ENCODE data around the gene POLE3.
"Not testable (repeated sequence)": the region's sequence is repeated elsewhere in the genome, so short reads cannot be mapped to it uniquely, and the experiment has no call there.

The POLE3 gene

GRCh38 chr9:113401027-113401792, 9.3 kb downstream of the POLE3 start, which contains the start of gene ALAD:
Gene ALAD, minus strand, starts transcription at chr9:113401284. Its CDS starts 7,725 bp downstream, at chr9:113393559.
- peak; percentile 100 for DNase-seq

GRCh38 chr9:113399646-113400200, 10.8 kb downstream of the POLE3 start:
- DNase-seq = no peak

GRCh38 chr9:113398796-113399195, 11.7 kb downstream of the POLE3 start:
- DNase-seq = no peak

GRCh38 chr9:113397203-113397631, 13.3 kb downstream of the POLE3 start:
- no peak for DNase-seq

DNA sequence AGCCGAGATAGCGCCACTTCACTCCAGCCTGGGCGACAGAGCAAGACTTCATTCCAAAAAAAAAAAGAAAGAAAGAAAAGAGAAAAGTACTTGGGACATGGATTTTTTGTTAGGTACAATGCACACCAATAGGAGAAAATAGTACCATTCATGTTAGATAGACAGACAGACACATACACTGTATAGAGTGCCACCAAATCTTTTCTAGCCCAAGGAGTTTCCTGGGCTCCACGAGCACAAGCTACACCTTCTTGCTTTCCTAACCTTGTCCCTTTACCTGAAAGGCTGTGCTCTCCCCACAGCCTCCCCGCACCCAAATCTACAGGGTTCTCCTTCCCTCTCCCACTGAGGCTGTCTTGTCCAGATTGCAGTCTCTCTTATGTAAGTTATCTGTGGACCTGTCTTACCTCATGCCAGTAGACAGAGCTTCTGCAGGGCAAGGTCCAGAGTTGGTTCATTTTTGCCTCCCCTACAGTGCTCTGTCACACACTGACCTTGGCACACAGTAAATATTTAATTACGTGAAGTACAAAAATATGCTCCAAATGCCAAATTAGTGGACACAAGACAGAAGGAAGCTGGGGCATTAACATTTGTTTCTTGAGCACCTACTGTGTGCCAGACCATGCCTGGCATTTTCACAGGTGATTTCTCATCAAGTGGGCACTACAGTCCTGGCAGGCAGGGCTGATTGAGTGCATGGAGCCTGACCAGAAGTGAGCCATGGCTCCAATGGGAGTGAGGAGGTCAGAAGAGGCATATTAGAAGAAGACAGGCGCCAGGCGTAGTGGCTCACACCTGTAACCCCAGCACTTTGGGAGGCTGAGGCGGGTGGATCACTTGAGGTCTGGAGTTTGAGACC, 15.2 kb downstream of the POLE3 start:
- no peak for DNase-seq

GRCh38 chr9:113393281-113393680, 17.2 kb downstream of the POLE3 start:
- no peak for DNase-seq

DNA sequence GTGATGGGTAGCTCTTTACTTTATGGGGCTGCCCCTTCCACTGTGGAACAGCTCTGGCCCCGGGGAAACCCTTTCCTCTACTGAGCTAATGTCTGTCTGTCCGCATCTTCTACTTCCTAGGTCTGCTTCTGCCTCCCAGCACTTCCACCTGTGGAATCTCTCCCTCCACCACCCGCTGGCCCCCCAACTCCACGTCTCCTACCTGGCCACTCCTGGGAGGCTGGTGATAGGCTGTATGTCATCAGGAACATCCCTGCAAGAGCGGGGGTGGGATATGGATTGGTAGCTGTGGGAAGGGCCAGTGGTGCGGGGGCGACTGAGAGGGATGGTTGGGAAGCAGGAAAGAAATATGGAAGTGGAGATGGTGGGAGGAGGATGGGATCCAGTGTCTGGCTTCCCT, 18.6 kb downstream of the POLE3 start:
- DNase-seq = no peak

GRCh38 chr9:113390192-113390960, 20.1 kb downstream of the POLE3 start:
- no peak for DNase-seq

- DNase-seq = no peak
Measured at GRCh38 chr9:113389451-113389850, 21.0 kb downstream of the POLE3 start.

DNA sequence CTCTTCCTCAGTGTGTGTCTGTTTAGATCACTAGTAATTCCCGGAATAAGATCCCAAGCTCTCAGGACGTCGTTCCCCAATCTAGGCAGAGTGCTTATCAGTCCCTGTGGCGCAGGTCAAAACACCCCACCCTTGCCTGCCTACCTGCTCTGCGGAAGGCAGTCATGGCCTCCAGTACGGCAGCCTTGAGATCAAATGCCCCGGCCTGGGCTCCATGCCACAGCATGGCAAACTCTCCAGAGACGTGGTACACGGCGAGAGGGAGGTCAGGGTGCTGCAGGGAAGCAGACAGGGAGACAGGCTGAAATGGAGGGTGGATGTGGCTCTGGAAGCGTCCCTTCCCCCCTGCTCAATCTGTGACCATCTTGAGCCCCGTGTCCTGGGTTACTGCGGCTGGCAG, 21.6 kb downstream of the POLE3 start:
- DNase-seq = no peak

- DNase-seq = no peak
Measured at GRCh38 chr9:113387560-113388230, 22.8 kb downstream of the POLE3 start.

GRCh38 chr9:113386571-113387393, 23.7 kb downstream of the POLE3 start:
- no peak for DNase-seq

- DNase-seq = no peak
Measured at GRCh38 chr9:113381909-113382411, 28.5 kb downstream of the POLE3 start.

- not testable (repeated sequence) for DNase-seq
Measured at GRCh38 chr9:113381441-113381840, 29.0 kb downstream of the POLE3 start.

DNA sequence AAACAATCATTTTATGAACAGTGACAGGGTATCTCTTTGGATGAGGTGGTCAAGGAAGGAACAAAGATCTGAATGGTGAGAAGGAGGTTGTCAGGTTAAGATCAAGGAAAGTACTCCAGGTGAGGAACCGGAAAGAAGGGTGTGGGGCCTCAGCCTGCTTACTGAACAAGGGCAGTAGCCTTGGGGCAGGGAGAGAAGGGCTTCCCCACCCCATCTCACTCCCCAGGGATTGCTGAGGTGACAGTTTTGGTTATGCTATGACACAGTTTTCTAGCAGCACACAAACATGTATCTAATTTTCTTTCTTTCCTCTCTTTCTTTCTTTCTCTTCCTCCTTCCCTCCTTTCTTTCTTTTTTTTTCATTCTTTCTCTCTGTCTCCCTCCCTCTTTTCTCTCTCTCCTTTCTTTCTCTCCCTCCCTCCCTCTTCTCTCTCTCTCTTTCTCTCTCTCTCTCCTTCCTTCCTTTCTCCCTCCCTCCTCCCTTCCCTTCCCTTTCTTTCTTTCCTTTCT, 29.6 kb downstream of the POLE3 start:
- DNase-seq = no peak

DNA sequence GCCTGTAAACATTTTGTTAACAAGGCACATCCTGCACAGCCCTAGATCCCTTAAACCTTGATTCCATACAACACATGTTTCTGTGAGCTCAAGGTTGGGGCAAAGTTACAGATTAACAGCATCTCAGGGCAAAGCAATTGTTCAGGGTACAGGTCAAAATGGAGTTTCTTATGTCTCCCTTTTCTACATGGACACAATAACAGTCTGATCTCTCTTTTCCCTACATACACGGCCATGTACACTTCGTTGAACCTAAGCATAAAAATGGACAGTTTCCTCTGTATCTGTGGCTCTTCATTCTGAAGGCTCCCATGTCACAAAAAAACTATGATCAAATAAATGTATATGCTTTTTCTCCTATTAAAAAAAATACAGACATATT, 30.7 kb downstream of the POLE3 start:
- DNase-seq = not testable (repeated sequence)

GRCh38 chr9:113379094-113379828, 31.2 kb downstream of the POLE3 start:
- DNase-seq = not testable (repeated sequence)

DNA sequence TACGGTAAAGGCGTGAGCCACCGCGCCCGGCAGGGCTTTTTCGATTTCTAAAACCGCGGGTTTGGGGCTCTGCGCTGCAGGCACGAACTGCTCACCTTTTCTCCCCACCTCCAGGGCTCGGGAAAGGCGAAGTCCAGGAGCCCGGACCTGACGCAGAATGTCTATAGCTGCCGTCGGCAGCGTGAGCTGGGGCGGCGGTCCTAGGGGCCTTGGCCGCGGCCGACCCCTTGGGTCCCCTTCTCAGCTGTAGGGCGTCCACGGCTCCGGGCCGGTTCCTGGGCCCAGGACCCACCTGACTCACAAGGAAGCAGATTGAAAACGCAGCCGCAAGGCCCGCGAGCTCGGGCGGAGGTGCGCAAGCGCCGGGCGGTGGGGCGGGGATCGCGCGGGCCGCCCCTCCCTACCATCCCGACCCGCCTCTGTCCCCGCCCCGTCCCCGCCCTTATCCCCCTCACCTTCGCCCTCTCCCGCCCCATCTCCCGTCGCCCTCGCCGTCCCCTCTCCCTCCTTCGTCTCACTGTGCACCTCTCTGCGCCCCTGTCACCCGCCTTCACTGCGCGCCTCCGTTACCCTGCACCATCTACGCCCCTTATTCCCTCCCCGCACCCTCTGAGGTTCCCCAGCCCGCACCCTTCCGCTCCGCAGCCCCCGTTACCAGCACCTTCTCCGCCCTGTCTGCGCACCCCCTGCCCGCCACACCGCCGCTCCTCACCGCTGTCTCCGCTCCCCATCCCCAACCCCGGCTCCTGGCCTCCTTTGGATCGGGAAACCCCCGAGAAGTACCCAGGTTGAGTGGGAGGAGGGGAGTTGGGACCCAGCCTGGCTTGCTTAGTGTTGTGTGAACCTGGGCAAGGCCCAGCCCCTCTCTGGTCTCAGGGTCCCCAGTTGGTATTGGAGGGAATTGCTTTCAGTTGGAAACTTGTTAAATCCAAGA, 33.6 kb downstream of the POLE3 start, which contains the start of gene HDHD3:
Gene HDHD3 (minus strand): TSS at position 353 of the 934 bp plus-strand sequence. CDS start 2,632 bp downstream, outside the sequence.
- peak; percentile 75 for DNase-seq

Measured in T-helper 9 cell (primary cell).